Nucleus accumbens (tissue), 56 donors: ENCODE results near the gene TACR2.

Source experiments
- DNase-seq, 56 donors: peaks; one replicate each; lab custom pipeline; 2025; lab: John Stamatoyannopoulos, UW

Gene TACR2

GRCh38 chr10:69406302-69406811, 10.4 kb downstream of the TACR2 start:
- peak in 4 of 56 donors; percentile 10 to 41 (median 20) for DNase-seq

GRCh38 chr10:69405221-69405620, 11.5 kb downstream of the TACR2 start:
- DNase-seq: no peak

- DNase-seq: no peak
These were observed 11.9 kb downstream of the TACR2 start for GRCh38 chr10:69404786-69405185.

GRCh38 chr10:69403519-69403918, 13.2 kb downstream of the TACR2 start:
- no peak for DNase-seq

GRCh38 chr10:69403066-69403465, 13.7 kb downstream of the TACR2 start:
- DNase-seq: no peak

GRCh38 chr10:69402386-69402785, 14.3 kb downstream of the TACR2 start:
- DNase-seq: no peak

GRCh38 chr10:69401416-69401815, 15.3 kb downstream of the TACR2 start:
- no peak for DNase-seq

- no peak for DNase-seq
These were observed 15.8 kb downstream of the TACR2 start for GRCh38 chr10:69400936-69401335.

GRCh38 chr10:69398466-69398865, 18.3 kb downstream of the TACR2 start:
- DNase-seq: no peak

- DNase-seq: no peak
These were observed 18.7 kb downstream of the TACR2 start for GRCh38 chr10:69397972-69398371.

GRCh38 chr10:69394020-69394419, 22.7 kb downstream of the TACR2 start:
- DNase-seq: no peak

- DNase-seq: peak in 49 of 56 donors; percentile 14 to 87 (median 54)
These were observed 24.2 kb downstream of the TACR2 start for GRCh38 chr10:69392481-69393000.

- DNase-seq: no peak
These were observed 25.6 kb downstream of the TACR2 start for GRCh38 chr10:69391158-69391557.

- no peak for DNase-seq
These were observed 26.8 kb downstream of the TACR2 start for GRCh38 chr10:69389827-69390490.

GRCh38 chr10:69388488-69388887, 28.2 kb downstream of the TACR2 start:
- no peak for DNase-seq

GRCh38 chr10:69387500-69387899, 29.2 kb downstream of the TACR2 start:
- DNase-seq: no peak

- no peak for DNase-seq
These were observed 31.0 kb downstream of the TACR2 start for GRCh38 chr10:69385454-69386350.

GRCh38 chr10:69384320-69384719, 32.4 kb downstream of the TACR2 start:
- DNase-seq: no peak

GRCh38 chr10:69383558-69383957, 33.2 kb downstream of the TACR2 start:
- DNase-seq: no peak

- no peak for DNase-seq
These were observed 34.2 kb downstream of the TACR2 start for GRCh38 chr10:69382382-69383117.

GRCh38 chr10:69379800-69380199, 36.9 kb downstream of the TACR2 start:
- no peak for DNase-seq
